HG03575 (cell line): ENCODE data around the gene ACTL10.
"Not testable (repeated sequence)": the region's sequence is repeated elsewhere in the genome, so short reads cannot be mapped to it uniquely, and the experiment has no call there.

Experiments
- ATAC-seq: cut with Tn5 transposase; IDR thresholded peaks from one replicate; pipeline ENCODE4 v1.9.1; 2021; ENCODE audit not compliant: unreplicated experiment, insufficient number of reproducible peaks, low FRiP score; ENCODE audit errors: extremely low read depth

ACTL10 gene

GRCh38 chr20:33687370-33687915, 20.7 kb downstream of the ACTL10 start:
- no peak for ATAC-seq

GRCh38 chr20:33687993-33688937, 21.5 kb downstream of the ACTL10 start:
- ATAC-seq, result no peak

DNA sequence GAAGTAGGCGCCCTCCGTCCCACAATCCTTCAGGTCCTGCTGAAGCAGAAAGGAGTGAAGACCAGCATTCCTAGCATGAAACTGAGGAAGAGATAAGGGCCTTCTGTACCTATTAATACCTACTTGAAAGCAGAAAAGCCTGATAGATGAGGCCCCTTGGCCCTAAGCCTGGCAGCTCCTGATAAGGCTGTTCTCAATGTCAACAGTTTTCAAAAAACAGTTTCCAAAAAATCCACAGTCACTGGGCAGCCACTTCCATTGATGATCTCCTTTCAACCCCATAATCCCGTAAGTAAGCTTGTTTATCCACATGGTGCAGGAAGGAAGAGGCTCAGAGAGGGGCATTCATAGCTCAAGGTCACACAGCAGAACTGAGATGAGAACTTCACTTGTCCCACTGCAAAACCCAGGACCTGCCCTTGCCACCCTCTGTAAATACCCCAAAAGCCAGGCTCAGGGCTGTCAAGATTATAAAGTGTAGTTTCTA, 22.2 kb downstream of the ACTL10 start:
- no peak for ATAC-seq

DNA sequence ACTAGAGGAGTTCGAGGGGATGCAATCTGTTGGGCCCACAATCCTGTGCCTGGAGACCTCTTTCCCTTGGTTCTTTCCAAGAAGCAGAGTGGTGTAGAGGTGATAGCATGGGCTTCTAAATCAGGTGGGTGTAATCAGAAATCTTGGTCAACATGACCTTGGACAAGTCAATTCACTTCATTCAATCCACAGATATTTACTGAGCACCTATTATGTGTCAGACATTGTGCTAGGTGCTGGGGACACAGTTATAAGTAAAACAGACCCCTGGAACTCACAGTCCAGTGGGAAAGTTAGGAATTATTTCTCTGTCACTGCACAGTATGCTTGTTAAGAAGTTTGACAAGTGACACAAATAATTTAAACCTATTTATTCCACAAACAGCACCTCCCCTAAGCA, 22.8 kb downstream of the ACTL10 start:
- ATAC-seq, result no peak

- ATAC-seq, result no peak
Measured at GRCh38 chr20:33689973-33690372, 23.2 kb downstream of the ACTL10 start.

DNA sequence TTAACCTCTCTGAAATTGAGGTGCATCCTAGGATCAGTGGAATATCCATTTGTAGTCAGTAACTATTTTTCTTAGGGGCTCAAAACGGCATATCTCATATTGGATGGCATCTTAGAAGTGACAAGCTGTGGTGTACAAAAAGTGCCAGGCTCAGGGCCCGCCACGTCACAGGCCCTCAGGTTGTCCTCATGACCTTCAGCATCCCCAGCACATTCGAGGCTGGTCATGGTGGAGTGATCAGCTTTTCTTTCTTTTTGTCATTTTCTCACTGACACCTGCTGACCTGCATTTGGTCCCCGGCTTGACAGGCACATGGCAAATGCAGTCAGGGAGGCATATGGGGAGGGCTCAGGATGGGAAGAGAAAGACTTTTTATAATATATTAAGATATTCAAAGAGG, 26.5 kb downstream of the ACTL10 start:
- ATAC-seq, result no peak

GRCh38 chr20:33693741-33694638, 27.2 kb downstream of the ACTL10 start:
- no peak for ATAC-seq

DNA sequence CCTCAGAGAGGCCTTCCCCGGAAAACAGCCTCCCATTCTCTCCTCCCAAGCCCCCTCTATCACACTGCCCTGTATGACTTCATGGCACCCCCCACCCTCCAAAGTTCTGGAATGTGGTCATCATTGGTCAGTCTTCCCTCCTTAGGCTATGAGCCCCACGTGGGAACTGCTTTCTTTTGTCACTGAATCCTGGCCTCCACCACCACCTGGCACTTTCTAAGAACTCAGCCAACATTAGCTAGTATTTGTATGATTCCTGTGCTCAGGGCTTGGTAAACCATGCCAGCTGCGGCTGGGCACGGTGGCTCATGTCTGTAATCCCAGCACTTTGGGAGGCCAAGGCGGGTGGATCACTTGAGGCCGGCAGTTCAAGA, 27.9 kb downstream of the ACTL10 start:
- ATAC-seq, result no peak

DNA sequence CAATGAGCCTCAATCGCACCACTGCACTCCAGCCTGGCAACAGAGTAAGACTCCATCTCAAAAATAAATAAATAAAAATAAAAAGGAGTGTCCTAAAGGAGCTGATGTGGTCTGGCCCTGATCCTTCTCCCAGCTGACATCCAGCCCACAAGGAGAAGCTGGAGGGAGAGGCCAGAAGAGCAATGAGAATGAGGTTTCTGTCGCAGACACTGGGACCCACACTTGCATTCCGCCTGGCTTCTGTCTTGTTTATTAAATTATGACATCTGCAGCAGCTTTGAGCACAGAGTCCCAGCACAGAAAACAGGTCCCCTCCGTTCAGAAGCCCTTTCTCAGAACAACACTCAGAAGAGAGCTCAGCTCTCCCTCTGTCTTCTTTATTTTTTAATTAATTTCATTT, 29.7 kb downstream of the ACTL10 start:
- ATAC-seq, result no peak

DNA sequence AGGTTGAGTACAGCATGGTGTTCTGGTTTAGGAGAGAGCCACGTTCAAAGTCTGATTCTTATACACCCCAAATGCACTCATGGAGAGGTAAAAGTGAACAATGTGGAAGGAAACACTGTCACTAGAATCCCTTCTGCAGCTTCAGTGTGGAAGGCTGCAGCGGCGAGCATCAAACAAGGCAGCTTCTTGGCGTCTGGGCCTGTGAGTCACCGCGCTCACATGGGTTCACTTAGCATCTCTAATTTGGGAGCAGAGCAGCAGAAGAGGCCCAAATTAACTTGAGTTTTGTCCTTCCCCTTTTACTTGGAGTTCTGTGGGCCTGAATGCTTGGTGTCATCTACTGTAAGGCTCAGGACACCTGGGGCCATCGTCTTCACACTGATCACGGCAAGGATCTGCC, 30.4 kb downstream of the ACTL10 start:
- ATAC-seq, result no peak

DNA sequence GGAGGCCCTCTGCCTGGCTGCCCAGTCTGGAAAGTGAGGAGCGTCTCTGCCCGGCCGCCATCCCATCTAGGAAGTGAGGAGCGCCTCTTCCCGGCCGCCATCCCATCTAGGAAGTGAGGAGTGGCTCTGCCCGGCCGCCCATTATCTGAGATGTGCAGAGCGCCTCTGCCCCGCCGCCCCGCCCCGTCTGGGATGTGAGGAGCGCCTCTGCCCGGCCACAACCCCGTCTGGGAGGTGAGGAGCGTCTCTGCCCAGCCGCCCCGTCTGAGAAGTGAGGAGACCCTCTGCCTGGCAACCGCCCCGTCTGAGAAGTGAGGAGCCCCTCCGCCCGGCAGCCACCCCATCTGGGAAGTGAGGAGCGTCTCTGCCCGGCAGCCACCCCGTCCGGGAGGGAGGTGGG, 32.2 kb downstream of the ACTL10 start:
- not testable (repeated sequence) for ATAC-seq

GRCh38 chr20:33700696-33701441, 34.1 kb downstream of the ACTL10 start:
- ATAC-seq, result not testable (repeated sequence)

DNA sequence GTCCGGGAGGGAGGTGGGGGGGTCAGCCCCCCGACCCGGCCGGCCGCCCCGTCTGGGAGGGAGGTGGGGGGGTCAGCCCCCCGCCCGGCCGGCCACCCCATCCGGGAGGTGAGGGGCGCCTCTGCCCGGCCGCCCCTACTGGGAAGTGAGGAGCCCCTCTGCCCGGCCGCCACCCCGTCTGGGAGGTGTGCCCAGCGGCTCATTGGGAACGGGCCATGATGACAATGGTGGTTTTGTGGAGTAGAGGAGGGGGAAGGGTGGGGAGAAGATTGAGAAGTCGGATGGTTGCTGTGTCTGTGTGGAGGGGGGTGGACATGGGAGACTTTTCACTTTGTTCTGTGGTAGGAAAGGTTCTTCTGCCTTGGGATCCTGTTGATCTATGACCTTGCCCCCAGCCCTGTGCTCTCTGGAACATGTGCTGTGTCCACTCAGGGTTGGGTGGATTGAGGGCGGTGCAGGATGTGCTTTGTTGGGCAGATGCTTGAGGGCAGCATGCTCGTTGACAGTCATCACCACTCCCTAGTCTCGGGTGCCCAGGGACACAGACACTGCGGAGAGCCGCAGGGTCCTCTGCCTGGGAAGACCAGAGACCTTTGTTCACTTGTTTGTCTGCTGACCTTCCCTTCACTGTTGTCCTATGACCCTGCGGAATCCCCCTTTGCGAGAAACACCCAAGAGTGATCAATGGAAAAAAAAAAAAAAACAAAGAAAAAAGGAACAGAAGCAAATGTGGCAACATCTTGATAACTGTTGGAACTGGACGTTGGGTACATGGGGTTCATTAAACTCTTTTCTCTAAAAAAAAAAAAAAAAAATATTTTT, 35.1 kb downstream of the ACTL10 start:
- ATAC-seq, result no peak

DNA sequence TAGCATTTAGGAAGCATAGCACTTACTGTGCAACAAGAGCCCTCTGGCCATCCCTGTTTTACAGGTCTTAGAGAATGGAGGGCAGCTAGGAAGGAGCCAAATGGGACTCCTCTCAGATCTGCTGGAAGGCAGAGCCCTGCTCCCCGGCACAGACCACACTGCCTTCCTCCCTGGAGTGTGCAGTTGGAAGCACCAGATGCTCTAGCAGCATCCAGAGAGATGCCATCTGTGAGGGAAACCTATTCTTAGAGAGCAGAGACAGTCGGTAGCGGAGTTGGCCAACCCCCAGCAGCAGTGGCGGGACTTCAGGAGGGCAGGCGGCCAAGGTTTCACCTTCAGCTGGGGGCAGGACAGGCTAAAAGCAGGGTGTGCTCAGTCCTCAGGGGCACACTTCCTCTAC, 36.1 kb downstream of the ACTL10 start:
- ATAC-seq, result no peak

DNA sequence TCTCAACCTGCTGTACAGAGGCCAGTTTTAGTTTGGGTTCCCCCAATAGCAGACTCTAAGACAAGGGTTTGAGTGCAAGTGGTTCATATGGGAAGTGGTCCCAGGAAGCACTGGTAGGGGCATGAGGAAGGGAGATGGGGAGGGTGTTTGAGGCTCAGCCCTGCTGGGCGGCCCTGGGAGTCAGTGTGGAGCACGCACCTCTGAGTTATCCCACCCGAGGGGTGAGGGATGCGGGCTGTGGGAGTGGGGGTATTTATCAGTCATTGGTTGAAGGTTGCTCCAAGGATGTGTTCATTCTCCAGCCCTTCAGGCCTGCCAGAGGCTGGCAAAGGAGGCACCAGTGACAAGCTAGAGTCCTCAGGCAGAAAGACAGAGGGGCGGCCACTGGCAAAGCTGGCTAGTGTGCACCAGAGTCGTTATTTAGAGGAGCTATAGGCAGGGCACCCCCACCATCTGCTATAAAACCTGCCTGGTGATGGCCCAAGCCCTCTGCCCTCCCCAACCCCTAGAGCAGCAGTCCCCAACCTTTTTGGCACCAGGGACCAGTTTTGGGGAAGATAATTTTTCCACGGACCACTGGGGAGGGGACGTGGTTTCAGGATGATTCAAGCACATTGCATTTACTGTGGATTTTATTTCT, 36.9 kb downstream of the ACTL10 start:
- ATAC-seq, result no peak

DNA sequence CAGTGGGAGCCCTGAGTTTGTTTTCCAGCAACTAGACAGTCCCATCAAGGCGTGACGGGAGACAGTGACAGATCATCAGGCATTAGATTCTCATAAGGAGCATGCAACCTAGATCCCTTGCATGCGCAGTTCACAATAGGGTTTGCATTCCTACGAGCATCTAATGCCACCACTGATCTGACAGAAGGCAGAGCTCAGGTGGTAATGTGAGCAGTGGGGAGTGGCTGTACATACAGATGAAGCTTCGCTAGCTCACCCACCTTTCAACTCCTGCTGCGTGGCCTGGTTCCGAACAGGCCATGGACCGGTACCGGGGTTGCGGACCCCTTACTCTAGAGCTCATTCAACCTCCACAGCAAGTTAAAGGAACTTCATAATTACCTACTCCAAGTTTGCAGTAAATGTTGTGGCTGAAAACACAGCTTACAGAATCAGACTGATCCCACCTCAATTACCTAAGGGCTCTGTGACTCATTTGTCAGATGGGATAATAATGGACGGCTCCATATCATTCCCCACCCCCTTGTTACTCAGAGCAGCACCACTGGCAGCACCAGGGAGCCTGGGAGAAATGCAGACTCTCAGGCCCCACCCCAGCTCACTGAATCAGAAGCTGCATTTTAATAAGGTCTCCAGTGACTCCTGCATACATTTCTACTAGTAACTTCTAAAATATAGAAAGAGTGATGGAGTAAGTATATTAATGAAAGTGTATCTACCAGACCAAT, 37.6 kb downstream of the ACTL10 start:
- no peak for ATAC-seq

- ATAC-seq, result no peak
Measured at GRCh38 chr20:33707668-33708067, 40.9 kb downstream of the ACTL10 start.
